GM18861 (cell line): ENCODE measurements around the gene RUNX3.

Experiments used
- ATAC-seq: cut with Tn5 transposase; IDR thresholded peaks from one replicate; pipeline ENCODE4 v1.9.1; 2021; ENCODE audit not compliant: unreplicated experiment

Gene RUNX3

GRCh38 chr1:24963943-24964693, 34.0 kb upstream of the RUNX3 start:
- no peak for ATAC-seq

GRCh38 chr1:24963099-24963872, 33.2 kb upstream of the RUNX3 start:
- no peak for ATAC-seq

GRCh38 chr1:24961961-24962861, 32.1 kb upstream of the RUNX3 start:
- no peak for ATAC-seq

- ATAC-seq = no peak
Observed at GRCh38 chr1:24961334-24961733, 31.3 kb upstream of the RUNX3 start.

GRCh38 chr1:24960071-24960801, 30.2 kb upstream of the RUNX3 start:
- no peak for ATAC-seq

GRCh38 chr1:24959623-24959975, 29.5 kb upstream of the RUNX3 start:
- ATAC-seq = no peak

GRCh38 chr1:24958766-24959622, 28.9 kb upstream of the RUNX3 start:
- ATAC-seq = no peak

- no peak for ATAC-seq
Observed at GRCh38 chr1:24957808-24958752, 28.0 kb upstream of the RUNX3 start.

- ATAC-seq = no peak
Observed at GRCh38 chr1:24957016-24957807, 27.1 kb upstream of the RUNX3 start.

GRCh38 chr1:24955779-24956365, 25.8 kb upstream of the RUNX3 start:
- no peak for ATAC-seq

- ATAC-seq = peak; percentile 36
Observed at GRCh38 chr1:24955161-24955560, 25.1 kb upstream of the RUNX3 start.

GRCh38 chr1:24954631-24955030, 24.6 kb upstream of the RUNX3 start:
- ATAC-seq = no peak

GRCh38 chr1:24954022-24954421, 23.9 kb upstream of the RUNX3 start:
- no peak for ATAC-seq

GRCh38 chr1:24952413-24952841, 22.4 kb upstream of the RUNX3 start:
- ATAC-seq = no peak

- no peak for ATAC-seq
Observed at GRCh38 chr1:24951810-24952412, 21.8 kb upstream of the RUNX3 start.

- ATAC-seq = no peak
Observed at GRCh38 chr1:24951337-24951736, 21.3 kb upstream of the RUNX3 start.

GRCh38 chr1:24949331-24949881, 19.3 kb upstream of the RUNX3 start:
- no peak for ATAC-seq
